ENCODE data around the gene VWC2L.

DNA sequence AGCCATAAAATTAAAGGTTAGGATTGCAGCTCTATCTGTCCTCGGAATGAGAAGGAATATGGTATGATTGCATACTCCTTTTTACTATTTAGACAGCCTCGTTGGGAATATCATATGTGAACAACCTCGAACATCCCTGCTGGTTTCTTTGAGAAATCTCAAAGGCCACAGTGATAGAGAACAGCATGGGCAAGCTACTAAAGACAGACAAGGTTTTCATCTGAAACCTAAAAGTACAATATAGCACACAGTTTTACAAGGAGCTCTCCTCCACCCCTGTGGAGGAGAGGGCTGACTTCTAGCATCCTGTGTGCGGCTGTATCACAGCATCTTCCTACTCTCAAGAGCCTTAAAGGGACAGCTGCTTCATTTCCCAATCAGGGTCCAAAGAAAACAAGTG is 104.3 kb downstream of the VWC2L start:
- TF ChIP-seq, protein P1, sequence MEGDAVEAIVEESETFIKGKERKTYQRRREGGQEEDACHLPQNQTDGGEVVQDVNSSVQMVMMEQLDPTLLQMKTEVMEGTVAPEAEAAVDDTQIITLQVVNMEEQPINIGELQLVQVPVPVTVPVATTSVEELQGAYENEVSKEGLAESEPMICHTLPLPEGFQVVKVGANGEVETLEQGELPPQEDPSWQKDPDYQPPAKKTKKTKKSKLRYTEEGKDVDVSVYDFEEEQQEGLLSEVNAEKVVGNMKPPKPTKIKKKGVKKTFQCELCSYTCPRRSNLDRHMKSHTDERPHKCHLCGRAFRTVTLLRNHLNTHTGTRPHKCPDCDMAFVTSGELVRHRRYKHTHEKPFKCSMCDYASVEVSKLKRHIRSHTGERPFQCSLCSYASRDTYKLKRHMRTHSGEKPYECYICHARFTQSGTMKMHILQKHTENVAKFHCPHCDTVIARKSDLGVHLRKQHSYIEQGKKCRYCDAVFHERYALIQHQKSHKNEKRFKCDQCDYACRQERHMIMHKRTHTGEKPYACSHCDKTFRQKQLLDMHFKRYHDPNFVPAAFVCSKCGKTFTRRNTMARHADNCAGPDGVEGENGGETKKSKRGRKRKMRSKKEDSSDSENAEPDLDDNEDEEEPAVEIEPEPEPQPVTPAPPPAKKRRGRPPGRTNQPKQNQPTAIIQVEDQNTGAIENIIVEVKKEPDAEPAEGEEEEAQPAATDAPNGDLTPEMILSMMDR (IDR thresholded peaks at IDR 0.05): no peak
- no peak for TF ChIP-seq POLR2A (IDR thresholded peaks at IDR 0.05)

Data from prostate gland (tissue), 2 donors.